K562 (cell line): ENCODE measurements around the gene TOR1AIP2.

Source experiments
- CTCF ChIP-seq, 3 experiments: IDR thresholded peaks in 2 of 3; conservative IDR thresholded peaks in 1 of 3; 2 replicates each; pipeline ENCODE4 v1.5.1; 2011 to 2012; ENCODE audit warnings: low read length in 3 of 3, mild to moderate bottlenecking in 3 of 3, control low read depth in 2 of 3, improper control_type of control experiment in 1 of 3, inconsistent platforms in 1 of 3, low read depth in 1 of 3, mixed read lengths in 1 of 3, moderate library complexity in 1 of 3; ENCODE audit not compliant: insufficient read depth in 2 of 3
- FIP1L1 ChIP-seq: fragments of 200-400 bp; formaldehyde crosslinking; IDR thresholded peaks from 2 replicates; pipeline ENCODE4 v1.6.1; 2018; ENCODE audit warnings: mild to moderate bottlenecking, low read depth, low read length; ENCODE audit not compliant: poor library complexity, severe bottlenecking
- KDM4B ChIP-seq, 2 experiments: fragments of 450-650 bp in 1 of 2; sonication (generic) in 1 of 2; IDR thresholded peaks; 2 replicates each; pipeline ENCODE4 v1.6.1; 2016 to 2017; ENCODE audit warnings: borderline replicate concordance in 2 of 2, antibody characterized with exemption in 1 of 2, low read depth in 1 of 2, mild to moderate bottlenecking in 1 of 2
- MTA3 ChIP-seq: fragments of 450-650 bp; formaldehyde crosslinking; IDR thresholded peaks from 2 replicates; pipeline ENCODE4 v1.6.1; 2017; ENCODE audit warnings: mild to moderate bottlenecking, borderline replicate concordance
- POLR2A ChIP-seq: fragments of 450-650 bp; conservative IDR thresholded peaks from 2 replicates; pipeline ENCODE4 v1.6.1; 2016
- POLR2AphosphoS2 ChIP-seq: IDR thresholded peaks from 2 replicates; pipeline ENCODE4 v1.6.1; 2012; ENCODE audit warnings: low read length, improper control_type of control experiment
- RBM22 ChIP-seq: fragments of 200-400 bp; formaldehyde crosslinking; IDR thresholded peaks from 2 replicates; pipeline ENCODE4 v1.6.1; 2018; ENCODE audit warnings: low read length, low read depth; ENCODE audit not compliant: poor library complexity, severe bottlenecking
- ZNF75A ChIP-seq: fragments of 450-650 bp; formaldehyde crosslinking; IDR thresholded peaks from 2 replicates; pipeline ENCODE4 v1.4.0; 2020; ENCODE audit warnings: mild to moderate bottlenecking

GRCh38 chr1:179848233-179848632 is 29.4 kb downstream of the TOR1AIP2 start:
- TF ChIP-seq CTCF (IDR thresholded peaks at IDR 0.05 in 2 of 3, conservative IDR thresholded peaks at IDR 0.05 in 1 of 3; ENCODE audit: insufficient read depth in 2 of 3, low read depth in 1 of 3, low read length in 3 of 3) (no peak), ZNF75A (CRISPR knock-in tag) (no peak), POLR2AphosphoS2 (no peak), FIP1L1 (no peak), POLR2A (no peak), MTA3 (no peak), RBM22 (no peak), KDM4B (IDR thresholded peaks at IDR 0.05; ENCODE audit: borderline replicate concordance in 2 of 2, low read depth in 1 of 2) (no peak)
